Mucosa of descending colon (tissue), 3 donors: ENCODE measurements around the gene GANC. TPM values are rescaled to one million over a fixed set of nuclear protein-coding genes. Genes with fewer than 3 reads are reported as not detected.

Experiments
- ATAC-seq: fragments of 200-7000 bp; cut with Tn5 transposase; one replicate; pipeline ENCODE4 v1.9.1; 2020; ENCODE audit warnings: mild to moderate bottlenecking, moderate library complexity
- DNase-seq, 3 donors: peaks; one replicate each; pipeline ENCODE4 v3.0.0-alpha.2; 2020
- H3K36me3 ChIP-seq: fragments of 200-600 bp; one replicate; pipeline ENCODE4 v1.8.0; 2021; ENCODE audit warnings: low read depth, mild to moderate bottlenecking
- H3K4me1 ChIP-seq: fragments of 200-600 bp; one replicate; pipeline ENCODE4 v1.8.0; 2021; ENCODE audit warnings: low read depth, mild to moderate bottlenecking
- H3K4me3 ChIP-seq: fragments of 200-600 bp; one replicate; pipeline ENCODE4 v1.8.0; 2021; ENCODE audit warnings: mild to moderate bottlenecking
- H3K9me3 ChIP-seq: fragments of 200-600 bp; one replicate; pipeline ENCODE4 v1.8.0; 2021; ENCODE audit warnings: mild to moderate bottlenecking
- CTCF ChIP-seq: fragments of 200-600 bp; IDR thresholded peaks from one replicate; pipeline ENCODE4 v1.8.0; 2022; ENCODE audit warnings: antibody characterized with exemption, mild to moderate bottlenecking
- intact Hi-C, 2 donors: fragments of 100-400 bp; cut with DNase I in 1 of 2; cut with micrococcal nuclease in 1 of 2; formaldehyde crosslinking; loops; one replicate each; pipeline versions ENCODE4 v1.11.0 to v1.11.1; 2022; cut with DNase I, micrococcal nuclease
- total RNA-seq, 3 donors: library from RNA; stranded (reverse); fragmentation: NEBNext Ultra II Directional in 2 of 3; extraction: Animal tissue kit (Norgen Biotek cat#: 25700) in 2 of 3; gene quantifications; one replicate each; pipeline versions ENCODE4 v1.2.1 to v1.2.4, GENCODE V29; 2021 to 2023
- donor health status: DM: no; HTN: no; CAD: no; lungs with moderate emphysema.
- donor health status: DM: no; HTN: no; CAD: no.
- donor health status: DM: no; HTN: yes; CAD: no.

GANC gene
- total RNA-seq, 3 donors from 2014 or later, result 41.9 to 51.6 (median 51.3) TPM

DNA sequence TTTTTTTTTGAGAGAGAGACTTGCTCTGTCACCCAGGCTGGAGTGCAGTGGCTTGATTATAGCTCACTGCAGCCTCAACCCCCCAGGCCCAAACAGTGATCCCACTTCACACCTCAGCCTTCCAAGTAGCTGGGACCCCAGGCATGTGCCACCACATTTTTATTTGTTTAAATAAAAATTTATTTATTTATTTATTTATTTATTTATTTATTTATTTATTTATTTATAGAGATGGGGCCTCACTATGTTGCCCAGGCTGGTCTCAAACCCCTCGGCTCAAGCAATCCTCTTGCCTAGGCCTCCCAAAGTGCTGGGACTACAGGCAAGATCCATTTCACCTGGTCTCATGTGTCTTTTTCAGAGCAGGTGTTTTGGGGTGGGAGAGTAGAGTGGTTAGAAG, 101.8 kb downstream of the GANC start:
- Histone ChIP-seq H3K9me3 (peaks cover 8% of the 10 kb centered on the region), H3K4me1 (no peaks in the 10 kb centered on the region), H3K36me3 (no peaks in the 10 kb centered on the region), H3K4me3 (no peak overlapping the region)
- ATAC-seq, result no peak
- no peak for DNase-seq
- TF ChIP-seq CTCF, result no peak
- intact Hi-C loops, result no loop called here

DNA sequence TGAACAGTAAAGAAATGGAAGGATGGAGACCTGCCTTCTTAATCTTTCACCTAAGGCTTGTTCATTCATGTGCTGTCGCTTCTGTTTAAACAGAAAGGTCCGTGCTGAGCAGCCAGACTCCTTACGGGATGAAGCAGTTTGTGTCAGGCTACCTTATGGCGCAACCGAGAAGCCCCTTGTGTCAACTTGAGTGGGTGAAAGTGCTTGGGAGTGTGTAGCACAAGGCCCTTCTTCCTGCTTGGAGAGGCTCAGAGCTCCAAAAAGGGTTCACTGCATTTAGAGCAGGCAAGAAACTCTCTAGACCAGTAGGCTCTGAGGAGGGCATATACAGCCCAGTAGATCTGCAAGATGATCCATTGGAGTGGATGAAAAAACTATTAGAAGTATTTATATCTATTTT, 102.3 kb downstream of the GANC start:
- TF ChIP-seq CTCF, result no peak
- no peak for DNase-seq
- no peak for ATAC-seq
- H3K4me1 ChIP-seq, result no peaks in the 10 kb centered on the region
- H3K9me3 ChIP-seq, result peaks cover 8% of the 10 kb centered on the region
- no peak overlapping the region for H3K4me3 ChIP-seq
- intact Hi-C loops, result no loop called here
- no peaks in the 10 kb centered on the region for H3K36me3 ChIP-seq

- TF ChIP-seq CTCF, result no peak
- DNase-seq, result no peak
- no peak overlapping the region for H3K4me3 ChIP-seq
- peaks cover 8% of the 10 kb centered on the region for H3K9me3 ChIP-seq
- no peaks in the 10 kb centered on the region for H3K36me3 ChIP-seq
- intact Hi-C loops, result no loop called here
- no peaks in the 10 kb centered on the region for H3K4me1 ChIP-seq
- ATAC-seq, result no peak
Observed at GRCh38 chr15:42375941-42376340, 102.9 kb downstream of the GANC start.

- Histone ChIP-seq H3K9me3 (peaks cover 8% of the 10 kb centered on the region), H3K4me3 (no peak overlapping the region), H3K36me3 (no peaks in the 10 kb centered on the region), H3K4me1 (no peaks in the 10 kb centered on the region)
- no peak for ATAC-seq
- no peak for TF ChIP-seq CTCF
- no peak for DNase-seq
- intact Hi-C loops, result no loop called here
Observed at GRCh38 chr15:42378011-42378410, 105.0 kb downstream of the GANC start.

GRCh38 chr15:42384597-42384996, 111.6 kb downstream of the GANC start:
- intact Hi-C loops, result no loop called here
- TF ChIP-seq CTCF, result no peak
- no peak for ATAC-seq
- Histone ChIP-seq H3K36me3 (no peaks in the 10 kb centered on the region), H3K4me1 (no peaks in the 10 kb centered on the region), H3K4me3 (no peak overlapping the region), H3K9me3 (no peaks in the 10 kb centered on the region)
- no peak for DNase-seq
